Stimulated activated naive CD8-positive, alpha-beta T cell treated with anti-CD3 and anti-CD28 coated beads, Interleukin-15, Interleukin-2, amounts not matched to agents 100 ng/mL and 50 ng/mL, for 24 hours (primary cell): ENCODE measurements around the gene ALDH1B1.
"Not testable (repeated sequence)": the region's sequence is repeated elsewhere in the genome, so short reads cannot be mapped to it uniquely, and the experiment has no call there.

Experiments used
- H3K27ac Mint-ChIP-seq: one replicate; pipeline ENCODE4 v1.8.0; 2021; ENCODE audit warnings: mild to moderate bottlenecking, mixed read lengths
- H3K27me3 Mint-ChIP-seq: one replicate; pipeline ENCODE4 v1.8.0; 2021; ENCODE audit warnings: mixed read lengths
- H3K36me3 Mint-ChIP-seq: one replicate; pipeline ENCODE4 v1.8.0; 2021; ENCODE audit warnings: low read depth, mixed read lengths
- H3K4me1 Mint-ChIP-seq: one replicate; pipeline ENCODE4 v1.8.0; 2021; ENCODE audit warnings: low read depth, mixed read lengths
- H3K4me3 Mint-ChIP-seq: one replicate; pipeline ENCODE4 v1.8.0; 2021; ENCODE audit warnings: mild to moderate bottlenecking, mixed read lengths
- H3K9me3 Mint-ChIP-seq: one replicate; pipeline ENCODE4 v1.8.0; 2021; ENCODE audit warnings: mixed read lengths

Gene ALDH1B1

GRCh38 chr9:38388283-38389223, 3.9 kb upstream of the ALDH1B1 start:
- no peak overlapping the region for H3K4me3 Mint-ChIP-seq
- H3K36me3 Mint-ChIP-seq = peaks cover under 1% of the 10 kb centered on the region
- no peak overlapping the region for H3K27ac Mint-ChIP-seq
- peaks cover 6% of the 10 kb centered on the region for H3K4me1 Mint-ChIP-seq
- peaks cover 18% of the 10 kb centered on the region for H3K27me3 Mint-ChIP-seq
- H3K9me3 Mint-ChIP-seq = peaks cover 6% of the 10 kb centered on the region

- no peak overlapping the region for H3K27ac Mint-ChIP-seq
- H3K27me3 Mint-ChIP-seq = peaks cover 18% of the 10 kb centered on the region
- H3K4me3 Mint-ChIP-seq = no peak overlapping the region
- peaks cover 6% of the 10 kb centered on the region for H3K9me3 Mint-ChIP-seq
- H3K36me3 Mint-ChIP-seq = peaks cover 5% of the 10 kb centered on the region
- peaks cover 10% of the 10 kb centered on the region for H3K4me1 Mint-ChIP-seq
Observed at GRCh38 chr9:38389313-38389712, 3.2 kb upstream of the ALDH1B1 start.

GRCh38 chr9:38390442-38390841, 2.1 kb upstream of the ALDH1B1 start:
- Mint-ChIP-seq H3K4me1 (peaks cover 10% of the 10 kb centered on the region), H3K36me3 (peaks cover 16% of the 10 kb centered on the region), H3K27ac (no peak overlapping the region), H3K4me3 (no peak overlapping the region), H3K9me3 (no peaks in the 10 kb centered on the region), H3K27me3 (peaks cover 12% of the 10 kb centered on the region)

GRCh38 chr9:38390851-38391250, 1.7 kb upstream of the ALDH1B1 start:
- Mint-ChIP-seq H3K4me1 (peaks cover 10% of the 10 kb centered on the region), H3K27me3 (peaks cover 12% of the 10 kb centered on the region), H3K27ac (no peak overlapping the region), H3K36me3 (peaks cover 20% of the 10 kb centered on the region), H3K4me3 (no peak overlapping the region), H3K9me3 (no peaks in the 10 kb centered on the region)

GRCh38 chr9:38391278-38392118, 1.0 kb upstream of the ALDH1B1 start:
- Mint-ChIP-seq H3K36me3 (peaks cover 26% of the 10 kb centered on the region), H3K4me3 (peak overlapping the region; percentile 91), H3K9me3 (peaks cover 2% of the 10 kb centered on the region), H3K27ac (no peak overlapping the region), H3K27me3 (peaks cover 12% of the 10 kb centered on the region), H3K4me1 (peaks cover 10% of the 10 kb centered on the region)

- Mint-ChIP-seq H3K36me3 (peaks cover 43% of the 10 kb centered on the region), H3K27ac (peak overlapping the region; percentile 89), H3K27me3 (peaks cover 5% of the 10 kb centered on the region), H3K4me1 (peaks cover 10% of the 10 kb centered on the region), H3K9me3 (peaks cover 4% of the 10 kb centered on the region), H3K4me3 (peak overlapping the region; percentile 91)
Observed at GRCh38 chr9:38393128-38393796, 760 bp downstream of the ALDH1B1 start.

- H3K4me1 Mint-ChIP-seq = peaks cover 10% of the 10 kb centered on the region
- H3K36me3 Mint-ChIP-seq = peaks cover 43% of the 10 kb centered on the region
- peaks cover 4% of the 10 kb centered on the region for H3K9me3 Mint-ChIP-seq
- no peak overlapping the region for H3K27ac Mint-ChIP-seq
- H3K4me3 Mint-ChIP-seq = no peak overlapping the region
- H3K27me3 Mint-ChIP-seq = peaks cover 5% of the 10 kb centered on the region
Observed at GRCh38 chr9:38394416-38394815, 1.9 kb downstream of the ALDH1B1 start.

GRCh38 chr9:38395653-38396370, 3.3 kb downstream of the ALDH1B1 start:
- Mint-ChIP-seq H3K27me3 (peaks cover 3% of the 10 kb centered on the region), H3K4me3 (no peak overlapping the region), H3K4me1 (peaks cover 10% of the 10 kb centered on the region), H3K27ac (no peak overlapping the region), H3K9me3 (peaks cover 4% of the 10 kb centered on the region), H3K36me3 (peaks cover 43% of the 10 kb centered on the region)

GRCh38 chr9:38396371-38396671, 3.8 kb downstream of the ALDH1B1 start:
- H3K9me3 Mint-ChIP-seq = peaks cover 4% of the 10 kb centered on the region
- no peaks in the 10 kb centered on the region for H3K27me3 Mint-ChIP-seq
- H3K36me3 Mint-ChIP-seq = peaks cover 43% of the 10 kb centered on the region
- H3K4me3 Mint-ChIP-seq = no peak overlapping the region
- peaks cover 10% of the 10 kb centered on the region for H3K4me1 Mint-ChIP-seq
- no peak overlapping the region for H3K27ac Mint-ChIP-seq

- H3K27ac Mint-ChIP-seq, H3K27me3 Mint-ChIP-seq, H3K9me3 Mint-ChIP-seq, H3K4me3 Mint-ChIP-seq, H3K4me1 Mint-ChIP-seq: not testable (repeated sequence)
- H3K36me3 Mint-ChIP-seq = peaks cover 38% of the 10 kb centered on the region
Observed at GRCh38 chr9:38399191-38399590, 6.7 kb downstream of the ALDH1B1 start.

- H3K9me3 Mint-ChIP-seq = no peaks in the 10 kb centered on the region
- H3K27ac Mint-ChIP-seq = no peak overlapping the region
- no peak overlapping the region for H3K4me3 Mint-ChIP-seq
- peaks cover 11% of the 10 kb centered on the region for H3K36me3 Mint-ChIP-seq
- no peaks in the 10 kb centered on the region for H3K4me1 Mint-ChIP-seq
- peaks cover 12% of the 10 kb centered on the region for H3K27me3 Mint-ChIP-seq
Observed at GRCh38 chr9:38401994-38402393, 9.5 kb downstream of the ALDH1B1 start.

GRCh38 chr9:38404314-38404713, 11.8 kb downstream of the ALDH1B1 start:
- Mint-ChIP-seq H3K27ac (no peak overlapping the region), H3K4me1 (no peaks in the 10 kb centered on the region), H3K4me3 (no peak overlapping the region)

GRCh38 chr9:38405785-38406184, 13.3 kb downstream of the ALDH1B1 start:
- Mint-ChIP-seq H3K4me3 (no peak overlapping the region), H3K27me3 (peaks cover 12% of the 10 kb centered on the region), H3K4me1 (no peaks in the 10 kb centered on the region), H3K27ac (no peak overlapping the region), H3K9me3 (no peaks in the 10 kb centered on the region), H3K36me3 (no peaks in the 10 kb centered on the region)

More at GRCh38 chr9:38404314-38404713, 11.8 kb downstream of the ALDH1B1 start:
- Mint-ChIP-seq H3K36me3 (no peaks in the 10 kb centered on the region), H3K9me3 (no peaks in the 10 kb centered on the region), H3K27me3 (peaks cover 12% of the 10 kb centered on the region)

- H3K9me3 Mint-ChIP-seq = no peaks in the 10 kb centered on the region
- H3K4me1 Mint-ChIP-seq = no peaks in the 10 kb centered on the region
- H3K27me3 Mint-ChIP-seq = peaks cover 12% of the 10 kb centered on the region
- H3K27ac Mint-ChIP-seq = no peak overlapping the region
- no peaks in the 10 kb centered on the region for H3K36me3 Mint-ChIP-seq
- H3K4me3 Mint-ChIP-seq = no peak overlapping the region
Observed at GRCh38 chr9:38406476-38407186, 14.1 kb downstream of the ALDH1B1 start.
